ENCODE measurements around the gene FES. TPM values are rescaled to one million over a fixed set of nuclear protein-coding genes. Genes with fewer than 3 reads are reported as not detected.
A peak's percentile ranks its signal among the peaks of the same experiment; 100 is the strongest.

The FES gene
- polyA plus RNA-seq, 3 donors: 140 to 260 (median 157) TPM

DNA sequence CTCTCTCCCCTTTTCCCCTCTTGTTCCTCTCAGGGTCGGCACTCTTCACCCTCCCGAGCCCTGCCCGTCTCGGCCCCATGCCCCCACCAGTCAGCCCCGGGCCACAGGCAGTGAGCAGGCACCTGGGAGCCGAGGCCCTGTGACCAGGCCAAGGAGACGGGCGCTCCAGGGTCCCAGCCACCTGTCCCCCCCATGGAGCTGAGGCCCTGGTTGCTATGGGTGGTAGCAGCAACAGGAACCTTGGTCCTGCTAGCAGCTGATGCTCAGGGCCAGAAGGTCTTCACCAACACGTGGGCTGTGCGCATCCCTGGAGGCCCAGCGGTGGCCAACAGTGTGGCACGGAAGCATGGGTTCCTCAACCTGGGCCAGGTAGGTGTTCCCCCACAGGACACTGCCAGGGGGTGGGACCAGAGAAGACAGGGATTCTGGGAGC lies 8.7 kb upstream of the FES start:
- intact Hi-C loops (cut with micrococcal nuclease): loop anchor here (5.0 to 10.0 kb wide), 2 partner anchors 58 to 61 kb away; no protein-coding TSS in a partner anchor
- peaks cover 74% of the 10 kb centered on the region for H3K79me2 ChIP-seq (ENCODE audit: insufficient read depth, low read length)

GRCh38 chr15:90876046-90876445 lies 8.3 kb upstream of the FES start:
- H3K9me3 Mint-ChIP-seq: no peaks in the 10 kb centered on the region
- no peak overlapping the region for H3K9ac ChIP-seq (ENCODE audit: insufficient read depth, low read length, poor library complexity, severe bottlenecking)
- H3K9me3 ChIP-seq (replicated peaks in 1 of 2; ENCODE audit: control insufficient read depth in 1 of 2, insufficient read depth in 1 of 2, low read length in 2 of 2): no peaks in the 10 kb centered on the region
- no peak overlapping the region for H3K4me3 Mint-ChIP-seq
- no peaks in the 10 kb centered on the region for H3K27me3 ChIP-seq (ENCODE audit: control insufficient read depth in 2 of 2, insufficient read depth in 2 of 2, low read length in 2 of 2)
- TF ChIP-seq, protein P1, sequence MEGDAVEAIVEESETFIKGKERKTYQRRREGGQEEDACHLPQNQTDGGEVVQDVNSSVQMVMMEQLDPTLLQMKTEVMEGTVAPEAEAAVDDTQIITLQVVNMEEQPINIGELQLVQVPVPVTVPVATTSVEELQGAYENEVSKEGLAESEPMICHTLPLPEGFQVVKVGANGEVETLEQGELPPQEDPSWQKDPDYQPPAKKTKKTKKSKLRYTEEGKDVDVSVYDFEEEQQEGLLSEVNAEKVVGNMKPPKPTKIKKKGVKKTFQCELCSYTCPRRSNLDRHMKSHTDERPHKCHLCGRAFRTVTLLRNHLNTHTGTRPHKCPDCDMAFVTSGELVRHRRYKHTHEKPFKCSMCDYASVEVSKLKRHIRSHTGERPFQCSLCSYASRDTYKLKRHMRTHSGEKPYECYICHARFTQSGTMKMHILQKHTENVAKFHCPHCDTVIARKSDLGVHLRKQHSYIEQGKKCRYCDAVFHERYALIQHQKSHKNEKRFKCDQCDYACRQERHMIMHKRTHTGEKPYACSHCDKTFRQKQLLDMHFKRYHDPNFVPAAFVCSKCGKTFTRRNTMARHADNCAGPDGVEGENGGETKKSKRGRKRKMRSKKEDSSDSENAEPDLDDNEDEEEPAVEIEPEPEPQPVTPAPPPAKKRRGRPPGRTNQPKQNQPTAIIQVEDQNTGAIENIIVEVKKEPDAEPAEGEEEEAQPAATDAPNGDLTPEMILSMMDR (IDR thresholded peaks at IDR 0.05): no peak
- H2AFZ ChIP-seq (ENCODE audit: insufficient read depth, low read depth, low read length, poor library complexity, severe bottlenecking): no peak overlapping the region
- peaks cover 0 to 2% (median 0%) of the 10 kb centered on the region in 3 donors for H3K27me3 Mint-ChIP-seq (ENCODE audit: low read depth in 3 of 3)
- peaks cover 26% of the 10 kb centered on the region for H3K4me1 Mint-ChIP-seq
- H4K20me1 ChIP-seq (ENCODE audit: insufficient read depth, low read length): peaks cover 88% of the 10 kb centered on the region
- 100% methylated on average over 15 of the region's 20 CpGs for whole genome bisulfite sequencing (ENCODE audit: insufficient coverage)
- intact Hi-C loops (cut with micrococcal nuclease): loop anchor here (5.0 to 10.0 kb wide), 2 partner anchors 59 to 61 kb away; no protein-coding TSS in a partner anchor
- H3K36me3 ChIP-seq (replicated peaks in 1 of 2; ENCODE audit: control insufficient read depth in 1 of 2, insufficient read depth in 2 of 2, low read length in 2 of 2): peaks cover 57 to 59% of the 10 kb centered on the region in 2 donors
- no peak overlapping the region for H3K27ac Mint-ChIP-seq
- no peak overlapping the region for H3K4me2 ChIP-seq (replicated peaks; ENCODE audit: extremely low read depth, low read length, poor library complexity, severe bottlenecking)
- peaks cover 57 to 70% of the 10 kb centered on the region in 2 donors for H3K36me3 Mint-ChIP-seq
- DNase-seq: no peak
- no peak overlapping the region for H3K4me3 ChIP-seq (replicated peaks in 1 of 3; ENCODE audit: low read depth in 2 of 3, low read length in 3 of 3)
- H3K79me2 ChIP-seq (ENCODE audit: insufficient read depth, low read length): peaks cover 69% of the 10 kb centered on the region
- peaks cover 20 to 27% of the 10 kb centered on the region in 2 donors for H3K4me1 ChIP-seq (ENCODE audit: control insufficient read depth in 1 of 2, insufficient read depth in 2 of 2, low read length in 2 of 2)
- no peak overlapping the region for H3K27ac ChIP-seq (ENCODE audit: low read depth in 1 of 2, low read length in 2 of 2)

More for the DNA sequence above, 8.7 kb upstream of the FES start:
- H3K36me3 Mint-ChIP-seq: peaks cover 52 to 66% of the 10 kb centered on the region in 2 donors
- no peaks in the 10 kb centered on the region for H3K9me3 Mint-ChIP-seq
- WGBS (ENCODE audit: insufficient coverage): 88% methylated on average over 12 of the region's 12 CpGs
- Histone ChIP-seq H3K27ac (ENCODE audit: low read depth in 1 of 2, low read length in 2 of 2) (no peak overlapping the region), H3K4me3 (replicated peaks in 1 of 3; ENCODE audit: low read depth in 2 of 3, low read length in 3 of 3) (no peak overlapping the region), H3K9ac (ENCODE audit: insufficient read depth, low read length, poor library complexity, severe bottlenecking) (no peak overlapping the region), H3K9me3 (replicated peaks in 1 of 2; ENCODE audit: control insufficient read depth in 1 of 2, insufficient read depth in 1 of 2, low read length in 2 of 2) (no peaks in the 10 kb centered on the region), H3K36me3 (replicated peaks in 1 of 2; ENCODE audit: control insufficient read depth in 1 of 2, insufficient read depth in 2 of 2, low read length in 2 of 2) (peaks cover 52 to 54% of the 10 kb centered on the region in 2 donors), H4K20me1 (ENCODE audit: insufficient read depth, low read length) (peaks cover 84% of the 10 kb centered on the region), H3K4me2 (replicated peaks; ENCODE audit: extremely low read depth, low read length, poor library complexity, severe bottlenecking) (no peak overlapping the region), H3K27me3 (ENCODE audit: control insufficient read depth in 2 of 2, insufficient read depth in 2 of 2, low read length in 2 of 2) (no peaks in the 10 kb centered on the region), H3K4me1 (ENCODE audit: control insufficient read depth in 1 of 2, insufficient read depth in 2 of 2, low read length in 2 of 2) (peaks cover 24 to 32% of the 10 kb centered on the region in 2 donors), H2AFZ (ENCODE audit: insufficient read depth, low read depth, low read length, poor library complexity, severe bottlenecking) (no peak overlapping the region)
- H3K4me3 Mint-ChIP-seq: no peak overlapping the region
- peaks cover 0 to 2% (median 0%) of the 10 kb centered on the region in 3 donors for H3K27me3 Mint-ChIP-seq (ENCODE audit: low read depth in 3 of 3)
- peak overlapping the region in 1 of 7 donors; percentile 40 for H3K27ac Mint-ChIP-seq
- TF ChIP-seq, protein P1 (IDR thresholded peaks at IDR 0.05): no peak
- H3K4me1 Mint-ChIP-seq: peaks cover 30% of the 10 kb centered on the region
- no peak for DNase-seq
